Subcutaneous adipose tissue (tissue), 4 donors: ENCODE measurements around the gene UFD1. TPM values are rescaled to one million over a fixed set of nuclear protein-coding genes. Genes with fewer than 3 reads are reported as not detected.

Source experiments
- CTCF ChIP-seq: fragments of 450-650 bp; IDR thresholded peaks from one replicate; pipeline ENCODE4 v1.5.1; 2016; ENCODE audit warnings: low read depth, mild to moderate bottlenecking, control low read depth, antibody characterized with exemption, moderate library complexity
- total RNA-seq, 4 donors: library from RNA; depleted of rRNA; stranded (reverse); fragments of >200 nt; gene quantifications; one replicate each; pipeline ENCODE4 v1.1.0, GENCODE V29; 2016

UFD1 gene
- total RNA-seq, 4 donors from 2014 or later, result 33.9 to 43.6 (median 35.4) TPM

- TF ChIP-seq CTCF, result no peak
Observed at GRCh38 chr22:19420321-19420720, 58.7 kb downstream of the UFD1 start.

GRCh38 chr22:19419464-19420178 lies 59.4 kb downstream of the UFD1 start:
- no peak for TF ChIP-seq CTCF

- no peak for TF ChIP-seq CTCF
Observed at GRCh38 chr22:19419086-19419463, 59.9 kb downstream of the UFD1 start.

GRCh38 chr22:19412923-19413322 lies 66.1 kb downstream of the UFD1 start:
- TF ChIP-seq CTCF, result no peak

- no peak for TF ChIP-seq CTCF
Observed at GRCh38 chr22:19412478-19412877, 66.5 kb downstream of the UFD1 start.

GRCh38 chr22:19411690-19412045 lies 67.3 kb downstream of the UFD1 start:
- TF ChIP-seq CTCF, result no peak

- TF ChIP-seq CTCF, result no peak
Observed at GRCh38 chr22:19410941-19411689, 67.9 kb downstream of the UFD1 start.
